Retinal pigment epithelial cell (primary cell): ENCODE measurements around the gene PPM1J.

Experiments
- DNase-seq: peaks from one replicate; pipeline ENCODE4 v3.0.0-alpha.2; 2010; ENCODE audit warnings: low read depth
- H3K4me3 ChIP-seq: 2 replicates; pipeline ENCODE4 v1.5.1; 2011; ENCODE audit warnings: mild to moderate bottlenecking, low read length, control low read depth, moderate library complexity
- CTCF ChIP-seq: conservative IDR thresholded peaks from 2 replicates; pipeline ENCODE4 v1.5.1; 2011; ENCODE audit warnings: low read depth, low read length, control low read depth, inconsistent platforms

PPM1J gene

DNA sequence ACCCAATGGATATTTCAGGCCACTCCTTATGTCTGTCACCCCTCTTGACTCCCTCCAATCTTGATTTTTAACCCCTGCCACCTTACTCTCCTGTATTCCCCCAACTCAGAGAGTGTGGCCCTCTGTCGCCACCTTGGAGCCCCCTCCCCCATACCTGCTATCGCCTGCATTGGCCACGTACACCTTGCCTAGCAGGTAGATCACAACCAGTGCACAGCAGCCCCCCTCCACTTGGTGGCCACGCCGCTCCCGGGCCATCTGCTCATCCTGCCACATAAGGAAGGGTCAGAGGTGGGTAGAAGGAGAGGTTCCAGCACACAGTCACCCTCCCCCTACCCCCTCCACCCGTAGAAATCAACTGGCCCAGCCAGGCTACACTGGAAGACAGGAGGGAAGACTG is 2.9 kb downstream of the PPM1J start:
- DNase-seq: no peak
- H3K4me3 ChIP-seq: no peak overlapping the region
- TF ChIP-seq CTCF: no peak

GRCh38 chr1:112711670-112712069 is 3.5 kb downstream of the PPM1J start:
- H3K4me3 ChIP-seq: no peak overlapping the region
- no peak for TF ChIP-seq CTCF
- DNase-seq: no peak

DNA sequence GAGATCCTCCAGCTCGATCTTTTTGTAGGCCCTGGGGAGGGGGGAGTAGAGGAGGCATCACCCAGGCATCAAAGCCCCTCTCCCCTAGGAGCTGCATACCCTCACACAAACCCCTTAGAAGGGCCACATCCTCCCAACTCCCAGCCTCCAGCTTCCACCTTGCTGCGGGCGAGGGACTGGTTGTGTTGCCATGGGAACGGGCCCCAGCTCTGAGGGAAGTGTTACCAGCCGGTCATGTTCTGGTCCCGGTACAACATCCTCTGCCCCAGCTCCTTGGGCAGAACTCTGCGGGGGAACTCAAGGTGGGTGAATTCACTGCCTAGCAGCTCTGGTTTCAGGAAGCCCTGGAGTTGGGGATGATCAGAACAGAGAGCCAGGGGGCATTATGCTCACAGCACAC is 4.1 kb downstream of the PPM1J start:
- no peak for DNase-seq
- H3K4me3 ChIP-seq: no peak overlapping the region
- no peak for TF ChIP-seq CTCF

DNA sequence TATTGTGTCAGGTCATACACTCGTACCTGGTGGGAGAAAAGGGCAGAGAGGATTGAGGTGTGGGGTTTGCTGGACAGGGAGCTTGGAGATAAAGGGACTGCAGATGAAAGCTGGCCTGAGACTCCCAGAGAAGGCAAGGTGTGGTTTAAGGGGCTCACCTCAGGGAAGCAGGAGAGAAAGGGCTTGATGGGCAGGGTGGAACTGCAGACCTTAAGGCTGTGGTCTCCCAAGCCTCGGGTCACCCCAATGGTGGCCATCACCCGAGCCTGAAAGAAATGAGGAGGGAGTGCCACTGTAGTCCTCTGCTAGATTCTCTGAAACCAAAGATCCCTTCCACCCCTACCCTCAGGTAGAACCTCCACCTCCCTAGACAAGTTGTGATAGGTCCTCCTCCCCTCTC is 4.5 kb downstream of the PPM1J start:
- TF ChIP-seq CTCF: no peak
- H3K4me3 ChIP-seq: no peak overlapping the region
- DNase-seq: no peak

- no peak for DNase-seq
- H3K4me3 ChIP-seq: no peak overlapping the region
- TF ChIP-seq CTCF: no peak
Measured at GRCh38 chr1:112710159-112710558, 5.0 kb downstream of the PPM1J start.

- TF ChIP-seq CTCF: no peak
- DNase-seq: no peak
- no peak overlapping the region for H3K4me3 ChIP-seq
Measured at GRCh38 chr1:112708489-112708888, 6.6 kb downstream of the PPM1J start.

DNA sequence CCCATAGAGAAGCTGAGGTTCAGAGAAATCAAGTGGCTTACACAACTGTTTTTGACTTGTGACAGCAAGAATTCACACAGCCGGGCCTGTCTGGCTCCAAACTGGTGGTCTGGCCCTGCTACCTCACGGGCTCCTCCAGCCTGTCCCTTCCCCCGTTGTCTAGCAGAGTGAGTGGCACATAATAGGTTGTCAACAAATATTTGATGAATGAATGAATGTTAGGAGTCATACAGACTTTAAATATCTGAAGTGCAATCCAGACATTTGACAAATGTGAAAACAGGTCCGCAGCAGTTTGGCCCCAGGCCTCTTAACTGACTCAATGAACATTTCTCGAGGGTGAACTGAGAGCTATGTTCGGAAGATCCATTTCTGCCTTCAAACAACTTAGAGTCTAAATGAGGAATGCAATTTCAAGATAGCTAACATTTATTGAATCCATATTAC is 7.1 kb downstream of the PPM1J start:
- no peak for TF ChIP-seq CTCF
- no peak for DNase-seq
- H3K4me3 ChIP-seq: no peak overlapping the region
